CD14-positive monocyte (primary cell): ENCODE data around the gene AOPEP. TPM values are rescaled to one million over a fixed set of nuclear protein-coding genes. Genes with fewer than 3 reads are reported as not detected.

ENCODE experiments used
- DNase-seq, 3 donors: peaks; one replicate each; pipeline ENCODE4 v3.0.0-alpha.2; 2011 to 2022
- H2AFZ ChIP-seq: 2 replicates; pipeline ENCODE4 v1.6.0; 2012; ENCODE audit warnings: mild to moderate bottlenecking, low read depth, low read length, inconsistent platforms; ENCODE audit not compliant: insufficient read depth, poor library complexity, severe bottlenecking
- H3K27ac ChIP-seq, 2 donors: 1 replicate in 1 of 2; 2 replicates in 1 of 2; pipeline ENCODE4 v1.5.1; 2012 to 2013; ENCODE audit warnings: low read length in 2 of 2, control low read depth in 1 of 2, inconsistent platforms in 1 of 2, low read depth in 1 of 2, mild to moderate bottlenecking in 1 of 2
- H3K27me3 ChIP-seq, 2 donors: one replicate each; pipeline versions ENCODE4 v1.6.0 to v1.6.1; 2011 to 2013; ENCODE audit warnings: low read length in 2 of 2; ENCODE audit not compliant: control insufficient read depth in 2 of 2, insufficient read depth in 2 of 2
- H3K36me3 ChIP-seq, 2 donors: replicated peaks in 1 of 2; 1 replicate in 1 of 2; 2 replicates in 1 of 2; pipeline versions ENCODE4 v1.5.1 to v1.6.1; 2012 to 2013; ENCODE audit warnings: low read length in 2 of 2, control low read depth in 1 of 2, inconsistent platforms in 1 of 2, mild to moderate bottlenecking in 1 of 2; ENCODE audit not compliant: insufficient read depth in 2 of 2, control insufficient read depth in 1 of 2
- H3K4me1 ChIP-seq, 2 donors: 1 replicate in 1 of 2; 2 replicates in 1 of 2; pipeline versions ENCODE4 v1.5.1 to v1.6.1; 2012 to 2013; ENCODE audit warnings: low read length in 2 of 2, control low read depth in 1 of 2, inconsistent platforms in 1 of 2, mild to moderate bottlenecking in 1 of 2, moderate library complexity in 1 of 2; ENCODE audit not compliant: insufficient read depth in 2 of 2, control insufficient read depth in 1 of 2
- H3K4me2 ChIP-seq: replicated peaks from 2 replicates; pipeline ENCODE3; 2012; ENCODE audit warnings: low read length, moderate library complexity, mild to moderate bottlenecking; ENCODE audit not compliant: poor library complexity, severe bottlenecking; ENCODE audit errors: extremely low read depth
- H3K4me3 ChIP-seq, 3 experiments: fragments of 200-600 bp in 1 of 3; sonication (generic) in 1 of 3; replicated peaks in 1 of 3; 1 replicate in 2 of 3; 2 replicates in 1 of 3; pipeline ENCODE4 v1.5.1; 2011 to 2013; ENCODE audit warnings: low read length in 3 of 3, mild to moderate bottlenecking in 3 of 3, control low read depth in 2 of 3, low read depth in 2 of 3, inconsistent platforms in 1 of 3, moderate library complexity in 1 of 3
- H3K79me2 ChIP-seq: 2 replicates; pipeline ENCODE4 v1.6.0; 2012; ENCODE audit warnings: mild to moderate bottlenecking, control low read depth, inconsistent platforms, low read length, moderate library complexity; ENCODE audit not compliant: insufficient read depth
- H3K9ac ChIP-seq: 2 replicates; pipeline ENCODE4 v1.6.0; 2017; ENCODE audit warnings: low read length, mild to moderate bottlenecking; ENCODE audit not compliant: insufficient read depth, poor library complexity, severe bottlenecking
- H3K9me3 ChIP-seq, 2 donors: replicated peaks in 1 of 2; 1 replicate in 1 of 2; 2 replicates in 1 of 2; pipeline versions ENCODE4 v1.5.1 to v1.6.1; 2012 to 2013; ENCODE audit warnings: low read length in 2 of 2, control low read depth in 1 of 2; ENCODE audit not compliant: control insufficient read depth in 1 of 2, insufficient read depth in 1 of 2
- H4K20me1 ChIP-seq: 2 replicates; pipeline ENCODE4 v1.6.0; 2012; ENCODE audit warnings: mild to moderate bottlenecking, low read length, control low read depth, moderate library complexity; ENCODE audit not compliant: insufficient read depth
- H3K27ac Mint-ChIP-seq, 7 donors: one replicate each; pipeline ENCODE4 v1.8.0; 2020; ENCODE audit warnings: mild to moderate bottlenecking in 7 of 7, mixed read lengths in 7 of 7, moderate library complexity in 6 of 7, inconsistent platforms in 2 of 7
- H3K27me3 Mint-ChIP-seq, 3 donors: one replicate each; pipeline ENCODE4 v1.8.0; 2021 to 2022; ENCODE audit warnings: low read depth in 3 of 3, mild to moderate bottlenecking in 3 of 3, mixed read lengths in 3 of 3, moderate library complexity in 3 of 3, inconsistent platforms in 1 of 3
- H3K36me3 Mint-ChIP-seq, 2 donors: one replicate each; pipeline ENCODE4 v1.8.0; 2020; ENCODE audit warnings: mixed read lengths in 2 of 2, inconsistent platforms in 1 of 2, mild to moderate bottlenecking in 1 of 2
- H3K4me1 Mint-ChIP-seq: one replicate; pipeline ENCODE4 v1.8.0; 2020; ENCODE audit warnings: mild to moderate bottlenecking, mixed read lengths
- H3K4me3 Mint-ChIP-seq, 2 donors: one replicate each; pipeline ENCODE4 v1.8.0; 2020; ENCODE audit warnings: mild to moderate bottlenecking in 2 of 2, mixed read lengths in 2 of 2, moderate library complexity in 1 of 2
- H3K9me3 Mint-ChIP-seq, 7 donors: one replicate each; pipeline ENCODE4 v1.8.0; 2020 to 2022; ENCODE audit warnings: mixed read lengths in 7 of 7, mild to moderate bottlenecking in 6 of 7, moderate library complexity in 6 of 7, inconsistent platforms in 2 of 7
- WGBS: methylation state at CpG from one replicate; pipeline ENCODE4 v1.1.5; 2013; ENCODE audit warnings: missing lambda C conversion rate; ENCODE audit not compliant: insufficient coverage; 5-methylcytosine and 5-hydroxymethylcytosine counted together
- intact Hi-C, 2 donors: fragments of 100-400 bp; cut with micrococcal nuclease; formaldehyde crosslinking; loops; one replicate each; pipeline versions ENCODE4 v1.15.0 to v1.15.1; 2023
- polyA plus RNA-seq, 3 donors: library from polyadenylated mRNA; depleted of rRNA in 1 of 3; unstranded in 2 of 3; stranded (reverse) in 1 of 3; fragments of 300-500 nt in 2 of 3; fragments of >200 nt in 1 of 3; fragmentation: Illumina TruSeq in 2 of 3; gene quantifications; 1 replicate in 2 of 3; 2 replicates in 1 of 3; pipeline ENCODE4 v1.2.3, GENCODE V29; 2012 to 2021
- TF ChIP-seq, protein P1 (sequence below): fragments of 200-600 bp; IDR thresholded peaks from one replicate; pipeline ENCODE4 v1.8.0; 2022; ENCODE audit warnings: antibody characterized with exemption, mild to moderate bottlenecking

AOPEP gene
- polyA plus RNA-seq, 3 donors = 3.0 to 4.1 (median 3.1) TPM

DNA sequence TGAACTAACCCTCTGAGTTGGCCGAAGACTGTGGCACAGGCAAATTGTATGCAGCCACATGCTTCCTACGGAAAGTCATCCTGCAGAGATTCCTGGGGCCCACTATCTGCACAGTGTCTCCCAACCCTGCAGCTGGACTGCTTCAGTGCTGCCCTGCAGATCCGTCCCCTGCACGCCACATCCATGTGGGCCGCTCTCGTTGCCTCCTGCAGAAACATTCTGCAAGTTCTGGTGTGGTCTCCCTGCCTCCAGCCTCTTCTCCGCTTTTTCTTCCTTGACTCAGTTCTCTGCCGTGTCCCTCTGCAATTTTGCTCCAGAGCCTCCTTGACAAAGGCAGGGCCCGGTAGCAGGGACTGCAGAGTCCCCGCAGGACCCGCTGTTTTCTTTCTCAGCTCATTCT lies 249.0 kb downstream of the AOPEP start:
- intact Hi-C loops = no loop called here
- Mint-ChIP-seq H3K4me1 (no peaks in the 10 kb centered on the region), H3K27me3 (peaks cover 0 to 1% (median 0%) of the 10 kb centered on the region in 3 donors), H3K36me3 (peaks cover 0 to 4% of the 10 kb centered on the region in 2 donors), H3K27ac (no peak overlapping the region), H3K4me3 (no peak overlapping the region), H3K9me3 (no peaks in the 10 kb centered on the region)
- Histone ChIP-seq H2AFZ (no peak overlapping the region), H3K9ac (no peak overlapping the region), H3K4me1 (no peaks in the 10 kb centered on the region), H3K4me3 (no peak overlapping the region), H3K27me3 (no peaks in the 10 kb centered on the region), H4K20me1 (no peaks in the 10 kb centered on the region), H3K36me3 (no peaks in the 10 kb centered on the region), H3K4me2 (no peak overlapping the region), H3K27ac (no peak overlapping the region), H3K9me3 (no peaks in the 10 kb centered on the region), H3K79me2 (no peaks in the 10 kb centered on the region)
- DNase-seq = no peak
- 97% methylated on average over 11 of the region's 11 CpGs for WGBS
- TF ChIP-seq, protein P1, sequence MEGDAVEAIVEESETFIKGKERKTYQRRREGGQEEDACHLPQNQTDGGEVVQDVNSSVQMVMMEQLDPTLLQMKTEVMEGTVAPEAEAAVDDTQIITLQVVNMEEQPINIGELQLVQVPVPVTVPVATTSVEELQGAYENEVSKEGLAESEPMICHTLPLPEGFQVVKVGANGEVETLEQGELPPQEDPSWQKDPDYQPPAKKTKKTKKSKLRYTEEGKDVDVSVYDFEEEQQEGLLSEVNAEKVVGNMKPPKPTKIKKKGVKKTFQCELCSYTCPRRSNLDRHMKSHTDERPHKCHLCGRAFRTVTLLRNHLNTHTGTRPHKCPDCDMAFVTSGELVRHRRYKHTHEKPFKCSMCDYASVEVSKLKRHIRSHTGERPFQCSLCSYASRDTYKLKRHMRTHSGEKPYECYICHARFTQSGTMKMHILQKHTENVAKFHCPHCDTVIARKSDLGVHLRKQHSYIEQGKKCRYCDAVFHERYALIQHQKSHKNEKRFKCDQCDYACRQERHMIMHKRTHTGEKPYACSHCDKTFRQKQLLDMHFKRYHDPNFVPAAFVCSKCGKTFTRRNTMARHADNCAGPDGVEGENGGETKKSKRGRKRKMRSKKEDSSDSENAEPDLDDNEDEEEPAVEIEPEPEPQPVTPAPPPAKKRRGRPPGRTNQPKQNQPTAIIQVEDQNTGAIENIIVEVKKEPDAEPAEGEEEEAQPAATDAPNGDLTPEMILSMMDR = no peak

DNA sequence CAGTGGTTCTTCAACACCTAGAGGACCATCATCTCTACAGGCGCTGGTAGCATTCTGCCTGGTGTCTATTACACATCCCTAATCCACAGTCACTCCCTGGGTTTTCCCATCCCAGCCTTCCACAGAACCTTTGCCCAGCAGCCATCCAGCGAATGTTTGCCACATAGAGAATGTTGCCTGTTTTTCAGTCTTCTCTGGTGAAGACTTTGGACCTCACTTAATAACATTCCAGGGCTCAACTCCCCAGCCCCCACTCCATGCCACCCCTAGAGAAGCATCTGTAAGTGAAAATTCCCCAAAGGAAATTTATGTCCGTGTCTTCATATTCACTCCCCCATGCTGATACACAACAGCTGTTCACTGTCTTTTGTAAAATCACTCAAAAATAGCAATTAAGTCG lies 249.6 kb downstream of the AOPEP start:
- no peaks in the 10 kb centered on the region for H3K4me1 ChIP-seq
- DNase-seq = no peak
- H4K20me1 ChIP-seq = no peaks in the 10 kb centered on the region
- H3K27ac Mint-ChIP-seq = peak overlapping the region in 1 of 7 donors; percentile 21
- H3K9me3 Mint-ChIP-seq = no peaks in the 10 kb centered on the region
- H3K9me3 ChIP-seq = no peaks in the 10 kb centered on the region
- H3K4me1 Mint-ChIP-seq = no peaks in the 10 kb centered on the region
- no peak overlapping the region for H3K27ac ChIP-seq
- intact Hi-C loops = no loop called here
- H3K4me2 ChIP-seq = no peak overlapping the region
- 92% methylated on average over 2 of the region's 4 CpGs for WGBS
- no peaks in the 10 kb centered on the region for H3K36me3 ChIP-seq
- no peak overlapping the region for H3K4me3 Mint-ChIP-seq
- H3K27me3 Mint-ChIP-seq = peaks cover 0 to 1% (median 0%) of the 10 kb centered on the region in 3 donors
- H3K36me3 Mint-ChIP-seq = peaks cover 0 to 4% of the 10 kb centered on the region in 2 donors
- H3K4me3 ChIP-seq = no peak overlapping the region
- TF ChIP-seq, protein P1 = no peak
- H3K27me3 ChIP-seq = no peaks in the 10 kb centered on the region
- no peak overlapping the region for H3K9ac ChIP-seq
- H2AFZ ChIP-seq = no peak overlapping the region
- H3K79me2 ChIP-seq = no peaks in the 10 kb centered on the region
